GM08714 (cell line): ENCODE measurements around the gene UHRF1.
A peak's percentile ranks its signal among the peaks of the same experiment; 100 is the strongest.
"Not testable (repeated sequence)": the region's sequence is repeated elsewhere in the genome, so short reads cannot be mapped to it uniquely, and the experiment has no call there.

ENCODE experiments used
- H3K4me3 ChIP-seq: fragments of 200-500 bp; sonication (Bioruptor generic); 2 replicates; pipeline ENCODE4 v1.5.1; 2014; ENCODE audit warnings: mild to moderate bottlenecking, low read length, inconsistent platforms
- ZNF274 ChIP-seq: IDR thresholded peaks from 2 replicates; pipeline ENCODE4 v1.6.1; 2012; ENCODE audit warnings: mild to moderate bottlenecking, low read depth, low read length

UHRF1 gene

GRCh38 chr19:4909156-4909896 lies at the start of gene UHRF1:
Gene UHRF1 (plus strand): TSS chr19:4909501. CDS start chr19:4910886, 1,385 bp downstream.
- peak within 1 kb of the TSS; percentile 84 for H3K4me3 ChIP-seq
- TF ChIP-seq ZNF274, result no peak

- TF ChIP-seq ZNF274, result no peak
These were observed 49.6 kb upstream of the UHRF1 start for GRCh38 chr19:4859697-4860096.

DNA sequence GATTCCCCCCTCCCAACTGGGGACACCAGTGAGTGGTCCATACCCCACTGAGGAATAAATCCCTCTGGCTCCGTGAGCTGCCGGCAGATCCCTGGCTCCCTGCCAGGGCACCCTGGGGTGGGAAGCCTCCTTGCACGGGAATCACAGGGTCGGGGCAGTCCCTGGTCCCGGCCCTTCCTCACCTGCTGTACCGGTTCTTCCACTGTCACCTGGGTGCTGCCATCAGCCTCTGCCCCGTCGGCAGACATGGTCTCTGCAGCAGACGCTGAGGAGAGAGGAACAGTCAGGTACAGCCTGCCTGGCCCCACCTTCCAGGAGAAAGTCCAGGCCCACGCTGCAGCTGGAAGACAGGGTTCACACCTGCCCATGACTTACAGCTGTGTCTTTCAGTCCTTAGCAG lies 48.2 kb upstream of the UHRF1 start:
- TF ChIP-seq ZNF274, result no peak
- H3K4me3 ChIP-seq, result no peak overlapping the region

More at GRCh38 chr19:4859697-4860096, 49.6 kb upstream of the UHRF1 start:
- no peak overlapping the region for H3K4me3 ChIP-seq

DNA sequence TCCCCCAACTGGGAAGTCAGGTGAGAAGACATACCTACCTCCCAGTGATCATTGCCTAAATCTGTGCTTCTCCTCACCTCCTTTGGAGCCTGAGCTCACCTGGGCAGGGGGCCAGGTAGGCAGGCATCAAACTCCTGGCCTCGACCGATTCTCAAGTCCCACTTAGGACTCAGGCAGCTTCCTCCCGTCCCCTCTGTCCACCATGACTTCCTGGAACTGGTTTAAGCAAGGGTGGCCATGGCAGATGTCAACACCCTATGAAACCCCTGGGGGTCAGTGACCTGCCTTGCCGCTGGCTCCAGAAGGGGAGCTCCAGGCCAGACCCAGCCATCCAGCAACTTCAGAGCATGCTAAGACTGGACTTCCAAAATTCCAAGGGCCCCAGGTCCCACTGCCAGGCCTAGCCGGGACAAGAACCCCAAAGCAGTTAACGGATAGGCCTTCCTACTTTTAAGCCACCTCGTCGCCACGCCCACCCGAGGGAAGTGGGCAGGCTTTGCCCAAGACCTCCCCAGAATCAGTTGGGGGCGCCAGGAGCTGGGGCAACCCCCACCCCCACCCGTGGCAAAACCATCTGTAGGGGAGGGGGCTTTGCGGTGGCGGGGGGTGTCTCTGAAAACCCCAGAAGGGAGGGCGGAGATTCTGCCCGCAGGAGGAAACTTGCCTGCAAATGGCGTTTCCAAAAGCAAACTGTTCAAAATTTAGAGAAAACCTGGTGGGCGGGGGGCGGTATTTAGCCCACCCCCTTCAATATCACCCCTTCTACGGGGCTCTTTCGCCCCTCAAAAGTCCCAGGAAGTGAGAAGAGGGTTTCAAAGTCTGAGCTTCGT lies 42.5 kb upstream of the UHRF1 start:
- peak overlapping the region; percentile 73 for H3K4me3 ChIP-seq
- TF ChIP-seq ZNF274, result no peak

DNA sequence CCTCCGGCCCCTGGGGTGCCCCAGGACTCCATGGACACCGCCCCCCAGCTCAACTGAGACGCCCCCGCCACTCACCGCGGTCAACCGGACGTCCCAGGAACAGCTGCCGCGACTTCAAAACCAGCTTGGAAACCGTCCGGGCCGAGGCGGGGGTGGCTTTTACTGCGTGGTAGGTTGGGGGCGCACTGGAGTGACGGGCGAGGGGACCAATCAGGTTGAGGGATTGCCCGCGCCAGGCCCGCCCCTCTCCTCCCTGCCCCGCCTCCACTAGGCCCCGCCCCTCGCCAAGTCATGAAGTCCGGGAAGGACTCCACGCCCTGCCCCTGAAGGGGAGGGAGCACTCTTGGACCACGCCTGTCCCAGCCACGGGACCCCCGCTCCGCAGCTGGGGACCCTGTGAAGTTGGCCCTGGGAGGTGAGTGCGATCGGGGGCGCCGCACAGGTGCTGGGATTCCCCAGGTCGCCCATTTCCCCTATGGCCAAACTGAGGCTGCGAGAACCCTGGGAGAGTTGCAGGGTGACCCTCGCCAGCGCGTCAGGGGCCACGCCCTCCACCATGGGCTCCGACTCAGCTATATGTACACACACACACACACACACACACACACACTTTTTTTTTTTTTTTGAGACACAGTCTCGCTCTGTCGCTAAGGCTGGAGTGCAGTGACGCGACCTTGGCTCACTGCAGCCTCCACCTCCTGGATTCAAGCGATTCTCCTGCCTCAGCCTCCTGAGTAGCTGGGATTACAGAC lies 41.6 kb upstream of the UHRF1 start, which contains the start of gene PLIN3:
Gene PLIN3, minus strand, starts transcription at position 134 of the 752 bp plus-strand sequence. CDS start 6,273 bp downstream, outside the sequence.
- TF ChIP-seq ZNF274, result no peak
- H3K4me3 ChIP-seq, result peak within 1 kb of the TSS; percentile 76

DNA sequence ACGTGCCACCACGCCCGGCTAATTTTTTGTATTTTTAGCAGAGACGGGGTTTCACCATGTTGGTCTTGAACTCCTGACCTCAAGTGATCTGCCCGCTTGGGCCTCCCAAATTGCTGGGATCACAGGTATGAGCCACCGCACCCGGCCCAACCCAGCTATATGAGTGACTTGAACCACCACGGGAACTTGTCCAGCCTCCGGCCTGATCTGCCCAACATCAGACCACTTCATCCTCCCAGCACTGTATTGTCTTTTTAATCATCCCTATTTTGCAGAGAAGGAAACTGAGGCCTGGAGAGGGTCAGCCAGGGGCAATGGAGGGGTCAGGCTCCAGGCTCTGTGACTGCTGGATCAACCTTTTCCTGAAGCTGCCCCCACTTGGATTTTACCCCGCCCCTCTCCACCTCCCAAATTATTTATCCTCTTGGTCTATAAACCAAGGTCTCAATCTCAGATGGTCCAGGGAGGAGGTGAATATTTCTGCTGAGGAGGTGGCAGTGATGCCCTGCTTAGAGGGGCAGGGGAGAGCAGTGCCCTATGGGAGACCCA lies 40.9 kb upstream of the UHRF1 start:
- TF ChIP-seq ZNF274, result no peak
- no peak overlapping the region for H3K4me3 ChIP-seq

- H3K4me3 ChIP-seq, result no peak overlapping the region
- no peak for TF ChIP-seq ZNF274
These were observed 39.1 kb upstream of the UHRF1 start for GRCh38 chr19:4870025-4870700.

DNA sequence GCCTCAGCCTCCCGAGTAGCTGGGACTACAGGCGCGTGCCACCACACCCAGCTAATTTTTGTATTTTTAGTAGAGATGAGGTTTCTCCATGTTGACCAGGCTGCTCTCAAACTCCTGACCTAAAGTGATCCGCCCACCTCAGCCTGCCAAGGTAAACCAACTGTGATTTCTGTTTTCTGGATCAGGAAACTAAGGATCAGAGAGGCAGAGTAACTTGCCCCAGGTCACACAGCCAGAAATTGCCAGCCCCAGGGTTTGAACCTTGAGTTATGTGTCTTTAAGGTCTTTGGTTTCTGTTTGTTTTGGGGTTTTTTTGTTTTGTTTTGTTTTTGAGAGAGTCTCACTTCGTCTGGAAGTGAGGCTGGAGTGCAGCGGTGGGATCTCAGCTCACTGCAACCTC lies 37.6 kb upstream of the UHRF1 start:
- no peak overlapping the region for H3K4me3 ChIP-seq
- no peak for TF ChIP-seq ZNF274

DNA sequence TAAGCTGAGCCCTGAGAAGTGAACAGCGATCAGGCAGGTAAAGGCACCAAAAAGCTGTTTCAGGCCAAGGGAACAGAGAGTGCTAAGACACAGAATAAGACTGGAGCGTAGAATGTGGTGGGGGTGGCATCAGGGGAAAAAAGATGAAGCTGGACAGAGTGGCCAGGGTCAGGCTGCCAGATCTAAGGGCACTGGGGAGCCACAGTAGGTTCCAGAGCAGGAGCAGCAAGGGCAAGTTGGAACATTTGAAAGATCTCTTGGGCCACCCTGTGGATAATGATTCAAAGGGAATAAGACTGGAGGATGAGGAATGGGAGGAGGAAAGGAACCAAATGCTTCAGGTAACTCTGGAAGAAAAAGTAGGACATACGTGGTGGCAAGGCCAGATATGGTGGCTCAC lies 35.4 kb upstream of the UHRF1 start:
- TF ChIP-seq ZNF274, result no peak
- H3K4me3 ChIP-seq, result no peak overlapping the region

DNA sequence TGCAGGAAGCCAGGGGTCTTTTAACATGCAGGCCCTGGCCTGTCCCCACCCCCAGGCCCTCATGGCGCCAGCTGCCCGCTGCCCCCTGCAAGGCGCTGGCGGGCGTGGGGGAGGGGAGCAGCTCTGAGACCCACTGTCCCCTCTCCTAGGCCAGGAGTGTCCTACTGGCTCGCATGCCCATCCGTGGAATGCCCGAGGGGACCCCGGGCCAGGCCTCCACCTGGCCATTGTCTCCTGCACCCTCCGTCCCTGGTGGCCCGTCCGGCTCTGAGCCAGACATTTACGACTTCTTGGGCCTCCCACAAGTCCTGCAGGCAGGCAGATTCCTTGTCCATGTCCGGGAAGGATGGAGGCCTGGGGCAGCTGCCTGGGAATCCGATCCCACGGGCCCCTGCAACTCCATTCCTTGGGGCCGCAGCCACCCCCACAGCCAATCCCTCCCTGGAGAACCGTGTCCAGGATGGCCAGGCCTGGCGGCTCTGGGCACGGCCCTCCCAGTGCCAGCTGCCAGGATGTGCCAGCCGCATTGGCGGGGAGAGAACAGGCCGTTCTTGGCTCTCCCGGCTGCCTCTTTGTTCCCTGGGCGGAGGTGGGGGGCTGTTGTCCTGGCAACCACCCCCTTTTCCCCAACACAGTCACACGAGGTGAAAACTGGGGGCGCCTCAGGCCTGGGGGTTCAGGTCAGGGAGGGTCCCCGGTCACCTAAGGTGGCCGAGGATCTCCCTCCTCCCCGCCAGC lies 31.4 kb upstream of the UHRF1 start:
- no peak for TF ChIP-seq ZNF274
- no peak overlapping the region for H3K4me3 ChIP-seq

- no peak for TF ChIP-seq ZNF274
- no peak overlapping the region for H3K4me3 ChIP-seq
These were observed 30.8 kb upstream of the UHRF1 start for GRCh38 chr19:4878491-4878968.

DNA sequence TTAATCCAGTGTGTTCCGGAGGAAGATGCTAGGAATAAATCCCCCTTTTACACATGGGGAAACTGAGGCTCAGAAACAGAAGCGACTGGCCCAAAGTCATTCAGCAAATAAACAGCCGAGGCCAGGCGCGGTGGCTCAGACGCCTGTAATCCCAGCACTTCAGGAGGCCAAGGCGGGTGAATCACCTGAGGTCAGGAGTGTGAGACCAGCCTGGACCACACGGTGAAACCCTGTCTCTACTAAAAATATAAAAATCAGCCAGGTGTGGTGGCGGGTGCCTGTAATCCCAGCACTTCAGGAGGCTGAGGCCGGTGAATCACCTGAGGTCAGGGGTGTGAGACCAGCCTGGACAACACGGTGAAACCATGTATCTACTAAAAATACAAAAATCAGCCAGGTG lies 30.3 kb upstream of the UHRF1 start:
- H3K4me3 ChIP-seq, result no peak overlapping the region
- TF ChIP-seq ZNF274, result no peak

DNA sequence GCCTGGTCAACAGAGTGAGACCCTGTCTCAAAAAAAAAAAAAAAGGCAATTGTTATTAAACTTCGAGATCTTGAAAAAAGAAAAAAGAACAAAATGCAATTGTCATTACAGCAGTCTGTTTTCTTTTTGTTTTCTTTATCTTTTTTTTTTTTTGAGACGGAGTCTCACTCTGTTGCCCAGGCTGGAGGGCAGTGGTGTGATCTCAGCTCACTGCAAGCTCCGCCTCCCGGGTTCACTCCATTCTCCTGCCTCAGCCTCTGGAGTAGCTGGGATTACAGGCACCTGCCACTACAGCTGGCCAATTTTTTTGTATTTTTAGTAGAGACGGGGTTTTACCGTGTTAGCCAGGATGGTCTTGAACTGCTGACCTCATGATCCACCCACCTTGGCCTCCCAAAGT lies 26.4 kb upstream of the UHRF1 start:
- not testable (repeated sequence) for H3K4me3 ChIP-seq

GRCh38 chr19:4884993-4885392 lies 24.3 kb upstream of the UHRF1 start:
- H3K4me3 ChIP-seq, result not testable (repeated sequence)

- H3K4me3 ChIP-seq, result not testable (repeated sequence)
These were observed 21.5 kb upstream of the UHRF1 start for GRCh38 chr19:4887803-4888202.
